Trophoblast cell (in vitro differentiated cells and primary cell): ENCODE data around the gene RFX8.

Experiments used
- DNase-seq, 2 donors: peaks; one replicate each; pipeline ENCODE4 v3.0.0-alpha.2; 2016
- H2AFZ ChIP-seq: 2 replicates; pipeline ENCODE4 v1.6.1; 2013; ENCODE audit warnings: low read length, moderate library complexity, mild to moderate bottlenecking; ENCODE audit not compliant: insufficient read depth, poor library complexity
- H2AK5ac ChIP-seq: 2 replicates; pipeline ENCODE4 v1.6.1; 2013; ENCODE audit warnings: mild to moderate bottlenecking, low read length
- H2BK120ac ChIP-seq: 2 replicates; pipeline ENCODE4 v1.6.1; 2013; ENCODE audit warnings: low read length, mild to moderate bottlenecking, moderate library complexity; ENCODE audit not compliant: insufficient read depth, poor library complexity
- H2BK12ac ChIP-seq: 2 replicates; pipeline ENCODE4 v1.6.1; 2013; ENCODE audit warnings: mild to moderate bottlenecking, low read length, moderate library complexity
- H2BK5ac ChIP-seq: 2 replicates; pipeline ENCODE4 v1.6.1; 2013; ENCODE audit warnings: low read length, low read depth, moderate library complexity, mild to moderate bottlenecking; ENCODE audit not compliant: poor library complexity
- H3K14ac ChIP-seq: 2 replicates; pipeline ENCODE4 v1.6.1; 2013; ENCODE audit warnings: mild to moderate bottlenecking, low read length
- H3K18ac ChIP-seq: 2 replicates; pipeline ENCODE4 v1.6.1; 2013; ENCODE audit warnings: mild to moderate bottlenecking, low read length
- H3K23ac ChIP-seq: 2 replicates; pipeline ENCODE4 v1.6.1; 2013; ENCODE audit warnings: low read length
- H3K27ac ChIP-seq: 2 replicates; pipeline ENCODE4 v1.5.1; 2013; ENCODE audit warnings: low read depth, mild to moderate bottlenecking, inconsistent platforms, low read length, moderate library complexity
- H3K27me3 ChIP-seq: 2 replicates; pipeline ENCODE4 v1.6.1; 2013; ENCODE audit warnings: inconsistent platforms, mild to moderate bottlenecking, low read length, moderate library complexity; ENCODE audit not compliant: insufficient read depth
- H3K36me3 ChIP-seq, 2 experiments: 1 replicate in 1 of 2; 2 replicates in 1 of 2; pipeline ENCODE4 v1.6.1; 2013; ENCODE audit warnings: low read length in 2 of 2, mild to moderate bottlenecking in 2 of 2, moderate library complexity in 1 of 2; ENCODE audit not compliant: insufficient read depth in 2 of 2, control insufficient read depth in 1 of 2
- H3K4ac ChIP-seq: 2 replicates; pipeline ENCODE4 v1.6.1; 2013; ENCODE audit warnings: low read depth, mild to moderate bottlenecking, low read length, moderate library complexity
- H3K4me1 ChIP-seq, 2 experiments: 1 replicate in 1 of 2; 2 replicates in 1 of 2; pipeline ENCODE4 v1.6.1; 2013; ENCODE audit warnings: low read length in 2 of 2, mild to moderate bottlenecking in 2 of 2, moderate library complexity in 1 of 2; ENCODE audit not compliant: insufficient read depth in 2 of 2, control insufficient read depth in 1 of 2
- H3K4me2 ChIP-seq: 2 replicates; pipeline ENCODE4 v1.6.1; 2013; ENCODE audit warnings: inconsistent platforms, mild to moderate bottlenecking, low read length, moderate library complexity
- H3K4me3 ChIP-seq: 2 replicates; pipeline ENCODE4 v1.5.1; 2013; ENCODE audit warnings: mild to moderate bottlenecking, low read depth, low read length, inconsistent platforms
- H3K79me1 ChIP-seq: one replicate; pipeline ENCODE4 v1.6.1; 2013; ENCODE audit warnings: low read length
- H3K79me2 ChIP-seq: 2 replicates; pipeline ENCODE4 v1.6.1; 2013; ENCODE audit warnings: low read length, mild to moderate bottlenecking; ENCODE audit not compliant: control insufficient read depth, insufficient read depth, poor library complexity
- H3K9ac ChIP-seq: 2 replicates; pipeline ENCODE4 v1.6.1; 2013; ENCODE audit warnings: mild to moderate bottlenecking, low read length
- H3K9me3 ChIP-seq: 2 replicates; pipeline ENCODE4 v1.6.1; 2013; ENCODE audit warnings: low read depth, mild to moderate bottlenecking, control low read depth, inconsistent platforms, low read length; ENCODE audit not compliant: insufficient read depth
- H4K12ac ChIP-seq: 2 replicates; pipeline ENCODE4 v1.6.1; 2013; ENCODE audit warnings: low read depth, mild to moderate bottlenecking, low read length, moderate library complexity
- H4K8ac ChIP-seq: 2 replicates; pipeline ENCODE4 v1.6.1; 2013; ENCODE audit warnings: low read depth, mild to moderate bottlenecking, low read length, moderate library complexity
- H4K91ac ChIP-seq: one replicate; pipeline ENCODE4 v1.6.1; 2013; ENCODE audit warnings: low read depth, mild to moderate bottlenecking, low read length, moderate library complexity
- WGBS: extraction: QIAGEN DNeasy Blood & Tissue Kit; methylation state at CpG from one replicate; pipeline ENCODE4 v1.1.7; 2013; ENCODE audit warnings: missing lambda C conversion rate; ENCODE audit not compliant: insufficient read length, insufficient coverage; ENCODE audit errors: extremely low coverage; 5-methylcytosine and 5-hydroxymethylcytosine counted together

RFX8 gene

DNA sequence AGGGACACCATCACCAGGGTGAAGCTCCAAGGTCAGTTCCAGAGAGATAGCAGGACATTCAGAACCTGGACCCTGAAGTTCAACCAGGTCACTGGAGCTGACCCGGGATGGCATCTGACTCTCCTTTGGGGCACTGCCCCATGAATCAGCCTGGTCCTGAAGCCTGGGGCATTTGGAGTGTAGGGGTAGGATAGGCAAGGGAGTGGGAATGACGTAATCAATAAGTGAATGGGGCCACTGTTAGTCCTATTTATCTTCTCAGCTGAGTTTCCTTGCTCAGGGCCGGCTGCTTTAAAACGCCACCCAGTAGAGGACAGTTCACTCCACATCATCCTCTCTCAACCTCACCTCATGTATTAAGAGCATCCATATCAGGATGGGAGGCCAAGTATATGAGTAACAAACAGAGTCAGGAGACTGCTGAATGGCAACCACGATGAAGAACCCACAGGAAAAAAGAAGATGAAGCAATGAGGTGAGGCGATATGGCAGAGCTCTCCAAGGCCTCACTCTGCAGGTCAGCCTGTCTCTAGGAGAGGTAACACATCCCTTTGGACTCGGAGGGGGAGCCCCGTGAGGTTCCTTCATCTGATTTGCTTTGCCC is 1.8 kb upstream of the RFX8 start:
- no peak overlapping the region for H4K91ac ChIP-seq
- H3K14ac ChIP-seq = no peak overlapping the region
- H3K27ac ChIP-seq = no peak overlapping the region
- H3K79me2 ChIP-seq = no peaks in the 10 kb centered on the region
- no peaks in the 10 kb centered on the region for H3K36me3 ChIP-seq
- H3K23ac ChIP-seq = no peak overlapping the region
- H2BK5ac ChIP-seq = no peak overlapping the region
- H3K4me3 ChIP-seq = no peak overlapping the region
- peaks cover 17% of the 10 kb centered on the region for H3K27me3 ChIP-seq
- no peak overlapping the region for H2BK12ac ChIP-seq
- H3K79me1 ChIP-seq = no peaks in the 10 kb centered on the region
- H2AK5ac ChIP-seq = no peak overlapping the region
- H4K8ac ChIP-seq = no peak overlapping the region
- no peak overlapping the region for H3K9ac ChIP-seq
- no peak for DNase-seq
- no peak overlapping the region for H2AFZ ChIP-seq
- H3K18ac ChIP-seq = no peak overlapping the region
- H3K4me1 ChIP-seq = peaks cover 7 to 9% of the 10 kb centered on the region in 2 experiments
- no peak overlapping the region for H2BK120ac ChIP-seq
- H3K9me3 ChIP-seq = no peaks in the 10 kb centered on the region
- H3K4me2 ChIP-seq = no peak overlapping the region
- no CpG with 5 or more reads among the region's 8 CpGs for WGBS
- H4K12ac ChIP-seq = no peak overlapping the region
- no peak overlapping the region for H3K4ac ChIP-seq

- WGBS = no CpG with 5 or more reads among the region's 92 CpGs
These were observed 806 bp downstream of the RFX8 start for GRCh38 chr2:101473911-101474701.

GRCh38 chr2:101473591-101473910 is 1.4 kb downstream of the RFX8 start:
- WGBS = no CpG with 5 or more reads among the region's 3 CpGs
- no peak overlapping the region for H2BK5ac ChIP-seq
- H2AFZ ChIP-seq = peak overlapping the region; percentile 78
- H4K8ac ChIP-seq = no peak overlapping the region
- H3K27me3 ChIP-seq = peaks cover 17% of the 10 kb centered on the region
- no peak overlapping the region for H2BK120ac ChIP-seq
- DNase-seq = peak in 1 of 2 donors; percentile 18
- H3K79me2 ChIP-seq = no peaks in the 10 kb centered on the region
- H3K27ac ChIP-seq = no peak overlapping the region
- H3K23ac ChIP-seq = no peak overlapping the region
- peak overlapping the region; percentile 62 for H3K4me3 ChIP-seq
- no peak overlapping the region for H3K9ac ChIP-seq
- no peak overlapping the region for H3K4ac ChIP-seq
- H3K36me3 ChIP-seq = no peaks in the 10 kb centered on the region
- H3K79me1 ChIP-seq = no peaks in the 10 kb centered on the region
- H3K18ac ChIP-seq = no peak overlapping the region
- peak overlapping the region; percentile 76 for H3K4me2 ChIP-seq
- no peak overlapping the region for H3K14ac ChIP-seq
- H2BK12ac ChIP-seq = no peak overlapping the region
- no peaks in the 10 kb centered on the region for H3K9me3 ChIP-seq
- H4K91ac ChIP-seq = no peak overlapping the region
- H3K4me1 ChIP-seq = peaks cover 7 to 9% of the 10 kb centered on the region in 2 experiments
- no peak overlapping the region for H4K12ac ChIP-seq
- no peak overlapping the region for H2AK5ac ChIP-seq

More at GRCh38 chr2:101473911-101474701, 806 bp downstream of the RFX8 start:
- H3K27ac ChIP-seq = no peak overlapping the region
- H3K79me1 ChIP-seq = no peaks in the 10 kb centered on the region
- no peak overlapping the region for H3K18ac ChIP-seq
- H2BK5ac ChIP-seq = no peak overlapping the region
- no peak overlapping the region for H2AK5ac ChIP-seq
- peak overlapping the region; percentile 76 for H3K4me2 ChIP-seq
- no peak overlapping the region for H4K91ac ChIP-seq
- H3K14ac ChIP-seq = no peak overlapping the region
- H3K9me3 ChIP-seq = no peaks in the 10 kb centered on the region
- H3K9ac ChIP-seq = no peak overlapping the region
- H3K36me3 ChIP-seq = no peaks in the 10 kb centered on the region
- no peak overlapping the region for H2BK12ac ChIP-seq
- peak overlapping the region; percentile 62 for H3K4me3 ChIP-seq
- peak overlapping the region; percentile 23 for H4K8ac ChIP-seq
- no peak overlapping the region for H3K4ac ChIP-seq
- peak in 1 of 2 donors; percentile 31 for DNase-seq
- peaks cover 17% of the 10 kb centered on the region for H3K27me3 ChIP-seq
- peak overlapping the region; percentile 78 for H2AFZ ChIP-seq
- H3K4me1 ChIP-seq = peaks cover 7 to 9% of the 10 kb centered on the region in 2 experiments
- H3K79me2 ChIP-seq = no peaks in the 10 kb centered on the region
- no peak overlapping the region for H2BK120ac ChIP-seq
- H3K23ac ChIP-seq = no peak overlapping the region
- no peak overlapping the region for H4K12ac ChIP-seq

- Histone ChIP-seq H3K79me1 (no peaks in the 10 kb centered on the region), H3K4me2 (no peak overlapping the region), H3K27me3 (peaks cover 15% of the 10 kb centered on the region), H4K91ac (no peak overlapping the region), H3K4me1 (peaks cover 7 to 9% of the 10 kb centered on the region in 2 experiments), H2BK12ac (no peak overlapping the region), H2BK120ac (no peak overlapping the region), H3K23ac (no peak overlapping the region), H3K4me3 (no peak overlapping the region), H3K14ac (no peak overlapping the region), H3K79me2 (no peaks in the 10 kb centered on the region), H3K4ac (no peak overlapping the region), H2AK5ac (no peak overlapping the region), H3K18ac (no peak overlapping the region), H3K9me3 (no peaks in the 10 kb centered on the region), H2AFZ (no peak overlapping the region), H4K8ac (no peak overlapping the region), H3K27ac (no peak overlapping the region), H3K9ac (no peak overlapping the region), H2BK5ac (no peak overlapping the region), H3K36me3 (no peaks in the 10 kb centered on the region), H4K12ac (no peak overlapping the region)
- no CpG with 5 or more reads among the region's 4 CpGs for WGBS
- no peak for DNase-seq
These were observed 5.0 kb downstream of the RFX8 start for GRCh38 chr2:101469863-101470262.
